OCI-LY7 (cell line): Measurements from ENCODE around the gene ASH1L. TPM values are rescaled to one million over a fixed set of nuclear protein-coding genes. Genes with fewer than 3 reads are reported as not detected.

Source experiments
- BruUV-seq: library from RNA; stranded (reverse); fragments of 400-500 nt; replicated peaks from 2 replicates; lab custom pipeline; 2021; lab: Mats Ljungman, UMichigan
- CTCF ChIA-PET: fragments of 300-600 bp; sonication (Branson Sonifier 250); formaldehyde crosslinking; loops from one replicate; lab custom pipeline; 2022; ENCODE audit warnings: antibody characterized with exemption; ENCODE audit not compliant: unreplicated experiment; lab: Charles Lee
- POLR2A ChIA-PET: fragments of 300-600 bp; sonication (Branson Sonifier 250); formaldehyde crosslinking; loops from one replicate; lab custom pipeline; 2022; ENCODE audit warnings: antibody characterized with exemption; lab: Charles Lee
- DNase-seq: peaks from one replicate; pipeline ENCODE4 v3.0.0-alpha.2; 2015; ENCODE audit warnings: low spot score
- H2AFZ ChIP-seq: fragments of 200-600 bp; sonication (generic), shearing (Covaris generic); 2 replicates; pipeline ENCODE4 v1.6.1; 2014; ENCODE audit warnings: mild to moderate bottlenecking, antibody characterized with exemption, low read length, moderate library complexity
- H3K27ac ChIP-seq: fragments of 200-600 bp; sonication (generic); 2 replicates; pipeline ENCODE4 v1.5.1; 2014; ENCODE audit warnings: mixed run types, low read depth, mild to moderate bottlenecking, moderate library complexity, low read length, inconsistent platforms; ENCODE audit not compliant: poor library complexity, severe bottlenecking
- H3K36me3 ChIP-seq: fragments of 200-600 bp; sonication (generic); 2 replicates; pipeline ENCODE4 v1.6.1; 2014; ENCODE audit warnings: mild to moderate bottlenecking, antibody characterized with exemption, low read length, moderate library complexity, mixed read lengths; ENCODE audit not compliant: insufficient read depth
- H3K4me1 ChIP-seq: fragments of 200-600 bp; sonication (generic); 2 replicates; pipeline ENCODE4 v1.5.1; 2014; ENCODE audit warnings: mild to moderate bottlenecking, low read length; ENCODE audit not compliant: insufficient read depth, poor library complexity, severe bottlenecking
- H3K4me2 ChIP-seq: fragments of 200-600 bp; sonication (generic); 2 replicates; pipeline ENCODE4 v1.6.1; 2014; ENCODE audit warnings: mild to moderate bottlenecking, low read length
- H3K4me3 ChIP-seq: fragments of 200-600 bp; sonication (generic); 2 replicates; pipeline ENCODE4 v1.5.1; 2014; ENCODE audit warnings: mild to moderate bottlenecking, low read depth, low read length; ENCODE audit not compliant: poor library complexity, severe bottlenecking
- H3K79me2 ChIP-seq: fragments of 200-600 bp; sonication (generic); 2 replicates; pipeline ENCODE4 v1.6.1; 2016; ENCODE audit warnings: low read depth, mild to moderate bottlenecking, low read length, moderate library complexity, mixed read lengths; ENCODE audit not compliant: insufficient read depth
- H3K9me2 ChIP-seq: fragments of 200-600 bp; sonication (generic); 2 replicates; pipeline ENCODE4 v1.6.1; 2016; ENCODE audit warnings: mild to moderate bottlenecking, low read length, mixed read lengths; ENCODE audit not compliant: insufficient read depth
- H3K9me3 ChIP-seq: fragments of 200-600 bp; sonication (generic); 2 replicates; pipeline ENCODE4 v1.6.1; 2014; ENCODE audit warnings: mild to moderate bottlenecking, mixed run types, low read length, mixed read lengths
- H4K20me1 ChIP-seq: fragments of 200-600 bp; sonication (generic); 2 replicates; pipeline ENCODE4 v1.6.1; 2014; ENCODE audit warnings: mild to moderate bottlenecking, antibody characterized with exemption, low read length, moderate library complexity, mixed read lengths; ENCODE audit not compliant: insufficient read depth
- EZH2phosphoT487 ChIP-seq: fragments of 200-600 bp; sonication (generic); IDR thresholded peaks from 2 replicates; pipeline ENCODE4 v1.6.1; 2018; ENCODE audit warnings: low read depth, borderline replicate concordance, mild to moderate bottlenecking, mixed run types, antibody characterized with exemption, low read length, moderate library complexity, mixed read lengths
- intact Hi-C: fragments of 100-400 bp; cut with micrococcal nuclease; formaldehyde crosslinking; loops from one replicate; pipeline ENCODE4 v1.10.0; 2022; ENCODE audit not compliant: unreplicated experiment
- total RNA-seq, 2 experiments: library from RNA; depleted of rRNA in 1 of 2; stranded (reverse); fragments of >200 nt in 1 of 2; shearing (Covaris generic) in 1 of 2; gene quantifications; 2 replicates each; pipeline ENCODE4 v1.2.3, GENCODE V29; 2014 to 2022
- TF ChIP-seq, protein P1 (sequence below): fragments of 200-600 bp; sonication (generic); conservative IDR thresholded peaks from 2 replicates; pipeline ENCODE4 v1.5.1; 2014; ENCODE audit warnings: mild to moderate bottlenecking, antibody characterized with exemption, low read length, moderate library complexity, mixed read lengths

Gene ASH1L
- total RNA-seq, 2 experiments from 2014 or later = 33.2 to 49.6 TPM

DNA sequence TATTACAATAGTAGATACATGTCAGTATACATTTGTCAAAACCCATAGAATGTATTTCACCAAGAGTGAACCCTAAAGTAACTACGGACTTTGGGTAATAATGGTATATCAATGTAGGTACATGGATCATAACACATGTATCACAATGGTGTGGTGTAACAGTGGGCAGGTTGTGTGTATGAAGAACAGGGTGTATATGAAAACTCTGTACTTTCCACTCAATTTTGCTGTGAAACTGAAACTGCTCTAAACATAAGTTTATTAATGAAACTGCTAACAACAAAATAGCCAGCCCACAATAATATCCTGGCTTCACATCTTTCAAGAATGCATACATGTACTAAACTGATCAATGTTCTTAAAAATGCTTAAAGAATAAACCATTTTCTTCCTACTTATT lies 151.7 kb downstream of the ASH1L start:
- Histone ChIP-seq H3K4me1 (no peaks in the 10 kb centered on the region), H3K9me3 (no peaks in the 10 kb centered on the region), H3K36me3 (peaks cover 72% of the 10 kb centered on the region), H2AFZ (no peak overlapping the region), H4K20me1 (no peaks in the 10 kb centered on the region), H3K27ac (no peak overlapping the region), H3K4me2 (no peak overlapping the region), H3K4me3 (no peak overlapping the region), H3K79me2 (no peaks in the 10 kb centered on the region), H3K9me2 (no peaks in the 10 kb centered on the region)
- CTCF ChIA-PET = no interaction called here
- intact Hi-C loops = no loop called here
- no TSS peak for BruUV-seq
- POLR2A ChIA-PET = no interaction called here
- TF ChIP-seq EZH2phosphoT487 = no peak
- DNase-seq = no peak

DNA sequence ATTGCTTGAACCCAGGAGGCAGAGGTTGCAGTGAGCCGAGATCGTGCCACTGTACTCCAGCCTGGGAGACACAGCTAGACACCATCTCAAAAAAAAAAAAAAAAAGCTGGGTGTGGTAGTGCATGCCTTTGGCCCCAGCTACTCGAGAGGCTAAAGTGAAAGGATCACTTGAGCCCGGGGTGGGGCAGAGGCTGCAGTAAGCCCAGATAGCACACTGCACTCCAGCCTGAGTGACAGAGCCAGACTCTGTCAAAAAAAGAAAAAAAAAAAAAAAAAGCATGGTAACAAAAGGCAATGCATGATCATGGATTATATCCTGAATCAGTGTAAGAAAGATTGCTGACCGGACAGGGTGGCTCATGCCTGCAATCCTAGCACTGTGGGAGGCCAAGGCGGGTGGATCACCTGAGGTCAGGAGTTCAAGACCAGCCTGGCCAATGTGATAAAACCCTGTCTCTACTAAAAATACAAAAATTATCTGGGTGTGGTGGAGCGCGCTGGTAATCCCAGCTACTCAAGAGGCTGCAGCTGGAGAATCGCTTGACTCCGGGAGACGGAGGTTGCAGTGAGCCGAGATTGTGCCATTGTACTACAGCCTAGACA lies 165.6 kb downstream of the ASH1L start:
- H4K20me1 ChIP-seq = no peaks in the 10 kb centered on the region
- no peak for TF ChIP-seq EZH2phosphoT487
- TF ChIP-seq, protein P1, sequence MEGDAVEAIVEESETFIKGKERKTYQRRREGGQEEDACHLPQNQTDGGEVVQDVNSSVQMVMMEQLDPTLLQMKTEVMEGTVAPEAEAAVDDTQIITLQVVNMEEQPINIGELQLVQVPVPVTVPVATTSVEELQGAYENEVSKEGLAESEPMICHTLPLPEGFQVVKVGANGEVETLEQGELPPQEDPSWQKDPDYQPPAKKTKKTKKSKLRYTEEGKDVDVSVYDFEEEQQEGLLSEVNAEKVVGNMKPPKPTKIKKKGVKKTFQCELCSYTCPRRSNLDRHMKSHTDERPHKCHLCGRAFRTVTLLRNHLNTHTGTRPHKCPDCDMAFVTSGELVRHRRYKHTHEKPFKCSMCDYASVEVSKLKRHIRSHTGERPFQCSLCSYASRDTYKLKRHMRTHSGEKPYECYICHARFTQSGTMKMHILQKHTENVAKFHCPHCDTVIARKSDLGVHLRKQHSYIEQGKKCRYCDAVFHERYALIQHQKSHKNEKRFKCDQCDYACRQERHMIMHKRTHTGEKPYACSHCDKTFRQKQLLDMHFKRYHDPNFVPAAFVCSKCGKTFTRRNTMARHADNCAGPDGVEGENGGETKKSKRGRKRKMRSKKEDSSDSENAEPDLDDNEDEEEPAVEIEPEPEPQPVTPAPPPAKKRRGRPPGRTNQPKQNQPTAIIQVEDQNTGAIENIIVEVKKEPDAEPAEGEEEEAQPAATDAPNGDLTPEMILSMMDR = no peak
- H3K9me2 ChIP-seq = no peaks in the 10 kb centered on the region
- ChIA-PET POLR2A (interaction anchor here (0.7 kb wide), 1 partner anchor 22 kb away, joined by 4 read pairs; no protein-coding TSS in a partner anchor), CTCF (no interaction called here)
- intact Hi-C loops = no loop called here
- no peaks in the 10 kb centered on the region for H3K9me3 ChIP-seq
- H3K4me1 ChIP-seq = no peaks in the 10 kb centered on the region
- no peaks in the 10 kb centered on the region for H3K79me2 ChIP-seq
- H3K4me3 ChIP-seq = no peak overlapping the region
- H3K36me3 ChIP-seq = peaks cover 51% of the 10 kb centered on the region
- no peak for DNase-seq
- H3K27ac ChIP-seq = no peak overlapping the region
- BruUV-seq = no TSS peak
- no peak overlapping the region for H3K4me2 ChIP-seq
- no peak overlapping the region for H2AFZ ChIP-seq

DNA sequence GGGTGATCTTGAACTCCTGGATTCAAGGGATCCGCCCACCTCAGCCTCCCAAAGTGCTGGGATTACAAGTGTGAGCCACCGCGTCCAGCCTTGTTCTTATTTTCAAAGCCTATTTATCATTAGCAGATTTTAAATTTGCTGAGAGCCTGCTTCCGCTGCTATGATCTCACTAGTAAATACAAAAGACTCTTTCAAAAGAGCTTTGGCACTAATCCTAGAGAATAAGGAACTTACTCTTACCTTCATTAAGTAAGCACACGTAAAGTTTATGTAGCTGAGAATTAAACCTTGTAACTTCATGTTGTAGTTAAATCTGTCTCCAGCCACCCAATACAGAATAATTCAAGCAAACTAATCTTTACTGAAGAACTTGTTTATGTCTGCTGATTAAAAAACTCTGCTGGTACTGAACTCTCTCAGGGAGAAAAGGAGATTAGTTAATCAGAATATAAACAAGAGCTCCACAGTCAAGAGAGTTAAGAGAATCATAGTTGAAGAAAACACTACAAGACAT lies 169.6 kb downstream of the ASH1L start:
- no peaks in the 10 kb centered on the region for H3K9me2 ChIP-seq
- ChIA-PET POLR2A (no interaction called here), CTCF (no interaction called here)
- TF ChIP-seq EZH2phosphoT487 = no peak
- TF ChIP-seq, protein P1 = no peak
- H3K4me1 ChIP-seq = no peaks in the 10 kb centered on the region
- BruUV-seq = no TSS peak
- H3K79me2 ChIP-seq = no peaks in the 10 kb centered on the region
- H3K27ac ChIP-seq = no peak overlapping the region
- DNase-seq = no peak
- H3K9me3 ChIP-seq = no peaks in the 10 kb centered on the region
- peaks cover 76% of the 10 kb centered on the region for H3K36me3 ChIP-seq
- no peak overlapping the region for H2AFZ ChIP-seq
- no peak overlapping the region for H3K4me3 ChIP-seq
- no peak overlapping the region for H3K4me2 ChIP-seq
- no peaks in the 10 kb centered on the region for H4K20me1 ChIP-seq
- intact Hi-C loops = no loop called here
